Stomach (tissue), 9 donors: ENCODE data around the gene EPHA7. TPM values are rescaled to one million over a fixed set of nuclear protein-coding genes. Genes with fewer than 3 reads are reported as not detected.

Source experiments
- DNase-seq, 2 donors: peaks; one replicate each; pipeline versions ENCODE4 v3.0.0 to v3.0.0-alpha.2; 2013 to 2019
- H3K27ac ChIP-seq, 5 donors: fragments of 200-600 bp in 4 of 5; sonication (generic) in 4 of 5; one replicate each; pipeline ENCODE4 v1.5.1; 2013 to 2019; ENCODE audit warnings: mild to moderate bottlenecking in 1 of 5, moderate library complexity in 1 of 5
- H3K27me3 ChIP-seq, 3 donors: fragments of 200-600 bp; sonication (generic); one replicate each; pipeline ENCODE4 v1.5.1; 2017 to 2019; ENCODE audit warnings: mixed run types in 1 of 3
- H3K36me3 ChIP-seq, 4 donors: fragments of 200-600 bp; sonication (generic); 1 replicate in 3 of 4; 2 replicates in 1 of 4; pipeline ENCODE4 v1.5.1; 2016 to 2019
- H3K4me1 ChIP-seq, 4 donors: fragments of 200-600 bp; sonication (generic); one replicate each; pipeline ENCODE4 v1.5.1; 2016 to 2019
- H3K4me3 ChIP-seq, 4 donors: fragments of 200-600 bp; sonication (generic) in 3 of 4; one replicate each; pipeline ENCODE4 v1.5.1; 2016 to 2019; ENCODE audit warnings: mild to moderate bottlenecking in 1 of 4
- H3K9me3 ChIP-seq, 4 donors: fragments of 200-600 bp; sonication (generic); one replicate each; pipeline ENCODE4 v1.5.1; 2016 to 2019
- EP300 ChIP-seq: sonication (generic); formaldehyde crosslinking; IDR thresholded peaks from one replicate; pipeline ENCODE4 v1.6.1; 2017; ENCODE audit warnings: antibody characterized with exemption
- POLR2A ChIP-seq, 4 donors: fragments of 450-650 bp; IDR thresholded peaks; one replicate each; pipeline ENCODE4 v1.6.1; 2016; ENCODE audit warnings: antibody characterized with exemption in 4 of 4, control low read depth in 2 of 4, mild to moderate bottlenecking in 1 of 4, moderate library complexity in 1 of 4
- POLR2AphosphoS5 ChIP-seq, 3 donors: sonication (generic); formaldehyde crosslinking; IDR thresholded peaks; one replicate each; pipeline ENCODE4 v1.6.1; 2016; ENCODE audit warnings: antibody characterized with exemption in 3 of 3
- WGBS, 5 donors: extraction: QIAGEN DNeasy Blood & Tissue Kit in 3 of 5; methylation state at CpG; one replicate each; pipeline versions ENCODE4 v1.1.5 to v1.1.7; 2013 to 2018; 5-methylcytosine and 5-hydroxymethylcytosine counted together
- intact Hi-C: fragments of 100-400 bp; cut with DNase I; formaldehyde crosslinking; loops from one replicate; pipeline ENCODE4 v1.15.1; 2023; ENCODE audit warnings: low total_unique reads
- polyA plus RNA-seq, 3 donors: library from polyadenylated mRNA; stranded (reverse); fragments of 200-250 nt; gene quantifications; one replicate each; pipeline ENCODE4 v1.2.3, GENCODE V29; 2013
- total RNA-seq, 5 donors: library from RNA; depleted of rRNA; stranded (reverse); fragments of >200 nt; gene quantifications; one replicate each; pipeline versions ENCODE4 v1.1.0 to v1.2.3, GENCODE V29; 2014 to 2016
- TF ChIP-seq, protein P1 (sequence below), 7 experiments: fragments of 450-650 bp in 4 of 7; fragments of 200-600 bp in 3 of 7; sonication (generic) in 3 of 7; IDR thresholded peaks; one replicate each; pipeline ENCODE4 v1.5.1; 2016 to 2019; ENCODE audit warnings: antibody characterized with exemption in 7 of 7, control low read depth in 2 of 7, mild to moderate bottlenecking in 1 of 7
- donor health status: healthy with polysubstance abuse.
- donor health status: Bipolar disorder and iron deficiency.
- donor health status: healthy.

The EPHA7 gene
- total and polyA plus RNA-seq, 8 donors: 0.55 to 118 (median 7.6) TPM

DNA sequence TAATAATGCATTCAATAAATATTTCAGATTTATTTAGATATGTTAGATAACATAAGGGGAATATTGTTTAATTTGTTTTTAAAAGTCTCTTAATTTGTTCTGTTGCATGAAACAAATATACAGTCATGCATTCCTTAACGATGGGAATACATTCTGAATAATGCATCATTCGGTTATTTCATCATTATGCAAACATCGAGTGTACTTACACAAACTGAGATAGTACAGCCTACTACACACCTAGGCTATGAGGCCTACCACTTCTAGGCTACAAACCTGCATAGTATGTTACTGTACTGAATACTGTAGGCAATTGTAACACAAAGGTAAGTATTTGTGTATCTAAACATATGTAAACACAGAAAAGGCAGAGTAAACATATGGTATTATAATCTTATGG is 118.7 kb downstream of the EPHA7 start:
- TF ChIP-seq POLR2A (IDR thresholded peaks at IDR 0.05): no peak
- no peak for TF ChIP-seq POLR2AphosphoS5 (IDR thresholded peaks at IDR 0.05)
- TF ChIP-seq EP300: no peak
- TF ChIP-seq, protein P1, sequence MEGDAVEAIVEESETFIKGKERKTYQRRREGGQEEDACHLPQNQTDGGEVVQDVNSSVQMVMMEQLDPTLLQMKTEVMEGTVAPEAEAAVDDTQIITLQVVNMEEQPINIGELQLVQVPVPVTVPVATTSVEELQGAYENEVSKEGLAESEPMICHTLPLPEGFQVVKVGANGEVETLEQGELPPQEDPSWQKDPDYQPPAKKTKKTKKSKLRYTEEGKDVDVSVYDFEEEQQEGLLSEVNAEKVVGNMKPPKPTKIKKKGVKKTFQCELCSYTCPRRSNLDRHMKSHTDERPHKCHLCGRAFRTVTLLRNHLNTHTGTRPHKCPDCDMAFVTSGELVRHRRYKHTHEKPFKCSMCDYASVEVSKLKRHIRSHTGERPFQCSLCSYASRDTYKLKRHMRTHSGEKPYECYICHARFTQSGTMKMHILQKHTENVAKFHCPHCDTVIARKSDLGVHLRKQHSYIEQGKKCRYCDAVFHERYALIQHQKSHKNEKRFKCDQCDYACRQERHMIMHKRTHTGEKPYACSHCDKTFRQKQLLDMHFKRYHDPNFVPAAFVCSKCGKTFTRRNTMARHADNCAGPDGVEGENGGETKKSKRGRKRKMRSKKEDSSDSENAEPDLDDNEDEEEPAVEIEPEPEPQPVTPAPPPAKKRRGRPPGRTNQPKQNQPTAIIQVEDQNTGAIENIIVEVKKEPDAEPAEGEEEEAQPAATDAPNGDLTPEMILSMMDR (IDR thresholded peaks at IDR 0.05): no peak
- 66 to 82% (median 77%) methylated on average over 3 of the region's 3 CpGs for WGBS, 5 donors
- H3K36me3 ChIP-seq: no peaks in the 10 kb centered on the region
- no peaks in the 10 kb centered on the region for H3K27me3 ChIP-seq
- no peak overlapping the region for H3K4me3 ChIP-seq
- intact Hi-C loops: no loop called here
- DNase-seq: no peak
- no peaks in the 10 kb centered on the region for H3K9me3 ChIP-seq
- no peaks in the 10 kb centered on the region for H3K4me1 ChIP-seq
- no peak overlapping the region for H3K27ac ChIP-seq

DNA sequence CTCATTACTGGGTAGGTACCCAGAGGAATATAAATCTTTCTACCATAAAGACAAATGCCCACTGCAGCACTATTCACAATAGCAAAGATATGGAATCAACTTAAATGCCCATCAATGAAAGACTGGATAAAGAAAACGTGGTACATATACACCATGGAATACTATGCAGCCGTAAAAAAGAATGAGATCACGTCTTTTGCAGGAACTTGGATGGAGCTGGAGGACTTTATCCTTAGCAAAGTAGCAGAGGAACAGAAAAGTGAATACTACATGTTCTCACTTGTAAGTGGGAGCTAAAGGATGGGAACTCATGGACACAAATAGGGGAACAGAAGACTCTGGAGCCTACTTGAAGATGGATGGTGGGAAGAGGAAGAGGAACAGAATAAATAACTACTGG is 119.7 kb downstream of the EPHA7 start:
- WGBS, 5 donors: 53 to 89% (median 75%) methylated on average over 3 of the region's 3 CpGs
- intact Hi-C loops: no loop called here
- Histone ChIP-seq H3K4me3 (no peak overlapping the region), H3K27me3 (no peaks in the 10 kb centered on the region), H3K27ac (no peak overlapping the region), H3K36me3 (no peaks in the 10 kb centered on the region), H3K9me3 (no peaks in the 10 kb centered on the region), H3K4me1 (no peaks in the 10 kb centered on the region)
- no peak for DNase-seq
- TF ChIP-seq, protein P1 (IDR thresholded peaks at IDR 0.05): no peak
- TF ChIP-seq POLR2A (IDR thresholded peaks at IDR 0.05): no peak
- TF ChIP-seq POLR2AphosphoS5 (IDR thresholded peaks at IDR 0.05): no peak
- TF ChIP-seq EP300: no peak

DNA sequence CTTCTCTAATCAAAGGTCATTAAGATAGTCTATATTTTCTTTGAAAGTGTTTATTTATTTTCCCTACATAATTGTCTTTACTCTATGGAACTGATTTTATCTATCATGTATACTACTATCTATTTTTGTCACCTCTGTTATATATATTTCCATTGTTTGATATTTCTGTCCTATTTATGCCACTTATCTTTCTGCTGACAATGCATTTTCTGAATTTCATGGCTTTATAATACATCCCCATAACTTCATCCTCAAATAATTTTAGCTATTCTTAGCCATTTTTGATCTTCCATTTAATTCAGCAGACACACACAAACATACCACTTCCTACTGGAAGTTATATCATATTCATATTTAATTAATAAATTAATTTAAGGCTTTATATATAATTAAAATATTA is 123.7 kb downstream of the EPHA7 start:
- intact Hi-C loops: no loop called here
- Histone ChIP-seq H3K4me1 (no peaks in the 10 kb centered on the region), H3K9me3 (no peaks in the 10 kb centered on the region), H3K27me3 (no peaks in the 10 kb centered on the region), H3K4me3 (no peak overlapping the region), H3K36me3 (no peaks in the 10 kb centered on the region), H3K27ac (no peak overlapping the region)
- no peak for DNase-seq
- no peak for TF ChIP-seq POLR2A (IDR thresholded peaks at IDR 0.05)
- no peak for TF ChIP-seq POLR2AphosphoS5 (IDR thresholded peaks at IDR 0.05)
- no peak for TF ChIP-seq EP300
- TF ChIP-seq, protein P1 (IDR thresholded peaks at IDR 0.05): no peak

DNA sequence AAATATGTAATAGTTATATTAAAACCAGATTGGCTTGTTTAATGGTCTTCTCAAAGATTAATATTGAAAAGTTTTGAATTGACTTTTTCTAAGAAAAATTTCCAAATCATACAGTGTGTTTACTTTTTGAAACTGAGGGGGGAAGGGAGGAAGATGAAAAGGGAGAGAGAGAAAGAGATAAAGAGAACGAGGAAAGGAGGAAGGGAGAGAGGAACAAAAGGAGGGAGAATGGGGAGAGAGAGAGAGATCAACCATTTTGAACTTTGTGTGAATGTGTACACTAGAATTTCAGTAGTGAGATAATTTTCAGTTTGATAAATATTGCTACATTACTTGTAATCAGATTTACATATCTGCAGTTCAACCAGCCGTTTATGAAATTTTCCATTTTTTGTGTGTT is 124.5 kb downstream of the EPHA7 start:
- Histone ChIP-seq H3K9me3 (no peaks in the 10 kb centered on the region), H3K36me3 (no peaks in the 10 kb centered on the region), H3K27me3 (no peaks in the 10 kb centered on the region), H3K27ac (no peak overlapping the region), H3K4me1 (no peaks in the 10 kb centered on the region), H3K4me3 (no peak overlapping the region)
- no peak for DNase-seq
- no peak for TF ChIP-seq POLR2A (IDR thresholded peaks at IDR 0.05)
- TF ChIP-seq EP300: no peak
- TF ChIP-seq, protein P1 (IDR thresholded peaks at IDR 0.05): no peak
- TF ChIP-seq POLR2AphosphoS5 (IDR thresholded peaks at IDR 0.05): no peak
- intact Hi-C loops: no loop called here
- WGBS, 5 donors: 33 to 57% (median 41%) methylated on average over 2 of the region's 2 CpGs
